Right lobe of liver (tissue), 6 donors: ENCODE data around the gene OSBPL10. TPM values are rescaled to one million over a fixed set of nuclear protein-coding genes. Genes with fewer than 3 reads are reported as not detected.

Experiments used
- ATAC-seq, 4 donors: fragments of 200-7000 bp; cut with Tn5 transposase; one replicate each; pipeline ENCODE4 v1.9.1; 2020; ENCODE audit warnings: mild to moderate bottlenecking in 4 of 4, moderate library complexity in 4 of 4
- DNase-seq, 3 donors: peaks; one replicate each; pipeline ENCODE4 v3.0.0-alpha.2; 2020
- H3K27ac ChIP-seq, 3 donors: fragments of 200-600 bp; one replicate each; pipeline ENCODE4 v1.8.0; 2022
- H3K27me3 ChIP-seq, 2 donors: fragments of 200-600 bp; one replicate each; pipeline ENCODE4 v1.8.0; 2022
- H3K36me3 ChIP-seq, 4 donors: fragments of 200-600 bp; sonication (generic) in 1 of 4; one replicate each; pipeline versions ENCODE4 v1.5.1 to v1.8.0; 2017 to 2022; ENCODE audit warnings: control low read depth in 1 of 4
- H3K4me1 ChIP-seq, 4 donors: fragments of 200-600 bp; sonication (generic) in 1 of 4; one replicate each; pipeline versions ENCODE4 v1.5.1 to v1.8.0; 2017 to 2022; ENCODE audit warnings: control low read depth in 1 of 4
- H3K4me3 ChIP-seq, 3 donors: fragments of 200-600 bp; one replicate each; pipeline ENCODE4 v1.8.0; 2022
- H3K9me3 ChIP-seq, 4 donors: fragments of 200-600 bp; sonication (generic) in 1 of 4; one replicate each; pipeline versions ENCODE4 v1.5.1 to v1.8.0; 2017 to 2022; ENCODE audit warnings: control low read depth in 1 of 4
- POLR2A ChIP-seq: fragments of 450-650 bp; IDR thresholded peaks from one replicate; pipeline ENCODE4 v1.6.1; 2017; ENCODE audit warnings: antibody characterized with exemption, mild to moderate bottlenecking
- WGBS: methylation state at CpG from one replicate; pipeline ENCODE4 v1.1.6; 2018; ENCODE audit warnings: low coverage, low lambda C conversion rate; ENCODE audit not compliant: insufficient coverage; ENCODE audit errors: missing lambda C conversion rate; 5-methylcytosine and 5-hydroxymethylcytosine counted together
- intact Hi-C, 2 donors: fragments of 100-400 bp; cut with DNase I; formaldehyde crosslinking; loops; one replicate each; pipeline versions ENCODE4 v1.11.2 to v1.14.1; 2022
- total RNA-seq, 6 experiments: library from RNA; depleted of rRNA in 2 of 6; stranded (reverse); fragments of >200 nt in 2 of 6; fragmentation: NEBNext Ultra II Directional in 3 of 6; extraction: Animal tissue kit (Norgen Biotek cat#: 25700) in 3 of 6; gene quantifications; one replicate each; pipeline versions ENCODE4 v1.1.0 to v1.2.4, GENCODE V29; 2016 to 2023
- TF ChIP-seq, protein P1 (sequence below), 4 donors: fragments of 200-600 bp in 3 of 4; fragments of 450-650 bp in 1 of 4; IDR thresholded peaks; one replicate each; pipeline versions ENCODE4 v1.5.1 to v1.8.0; 2016 to 2022; ENCODE audit warnings: antibody characterized with exemption in 4 of 4, mild to moderate bottlenecking in 2 of 4
- donor health status: DM: no; HTN: yes; CAD: no.
- donor health status: DM: no; HTN: no; CAD: no.
- donor health status: DM: no; HTN: no; CAD: no.
- donor health status: DM: no; HTN: yes; CAD: no.
- donor health status: DM: no; HTN: yes; CAD: no.

Gene OSBPL10
- total RNA-seq, 6 experiments from 2014 or later, result 2.2 to 13.0 (median 3.7) TPM

GRCh38 chr3:31777092-31777491 is 204.0 kb downstream of the OSBPL10 start:
- DNase-seq, result no peak
- ATAC-seq, result no peak
- Histone ChIP-seq H3K27ac (no peak overlapping the region), H3K36me3 (no peaks in the 10 kb centered on the region), H3K4me3 (no peak overlapping the region), H3K4me1 (no peaks in the 10 kb centered on the region), H3K27me3 (no peaks in the 10 kb centered on the region), H3K9me3 (no peaks in the 10 kb centered on the region)
- TF ChIP-seq, protein P1, sequence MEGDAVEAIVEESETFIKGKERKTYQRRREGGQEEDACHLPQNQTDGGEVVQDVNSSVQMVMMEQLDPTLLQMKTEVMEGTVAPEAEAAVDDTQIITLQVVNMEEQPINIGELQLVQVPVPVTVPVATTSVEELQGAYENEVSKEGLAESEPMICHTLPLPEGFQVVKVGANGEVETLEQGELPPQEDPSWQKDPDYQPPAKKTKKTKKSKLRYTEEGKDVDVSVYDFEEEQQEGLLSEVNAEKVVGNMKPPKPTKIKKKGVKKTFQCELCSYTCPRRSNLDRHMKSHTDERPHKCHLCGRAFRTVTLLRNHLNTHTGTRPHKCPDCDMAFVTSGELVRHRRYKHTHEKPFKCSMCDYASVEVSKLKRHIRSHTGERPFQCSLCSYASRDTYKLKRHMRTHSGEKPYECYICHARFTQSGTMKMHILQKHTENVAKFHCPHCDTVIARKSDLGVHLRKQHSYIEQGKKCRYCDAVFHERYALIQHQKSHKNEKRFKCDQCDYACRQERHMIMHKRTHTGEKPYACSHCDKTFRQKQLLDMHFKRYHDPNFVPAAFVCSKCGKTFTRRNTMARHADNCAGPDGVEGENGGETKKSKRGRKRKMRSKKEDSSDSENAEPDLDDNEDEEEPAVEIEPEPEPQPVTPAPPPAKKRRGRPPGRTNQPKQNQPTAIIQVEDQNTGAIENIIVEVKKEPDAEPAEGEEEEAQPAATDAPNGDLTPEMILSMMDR (IDR thresholded peaks at IDR 0.05), result no peak
- no peak for TF ChIP-seq POLR2A
- 92% methylated on average over 1 of the region's 1 CpG for WGBS
- intact Hi-C loops, result no loop called here

- 57% methylated on average over 4 of the region's 4 CpGs for WGBS
- intact Hi-C loops, result no loop called here
- ATAC-seq (no peak), DNase-seq (no peak)
- TF ChIP-seq POLR2A, result no peak
- TF ChIP-seq, protein P1 (IDR thresholded peaks at IDR 0.05), result no peak
- no peaks in the 10 kb centered on the region for H3K9me3 ChIP-seq
- H3K27ac ChIP-seq, result no peak overlapping the region
- H3K36me3 ChIP-seq, result no peaks in the 10 kb centered on the region
- no peak overlapping the region for H3K4me3 ChIP-seq
- H3K27me3 ChIP-seq, result no peaks in the 10 kb centered on the region
- H3K4me1 ChIP-seq, result no peaks in the 10 kb centered on the region
Observed at GRCh38 chr3:31776016-31776415, 205.0 kb downstream of the OSBPL10 start.

- H3K9me3 ChIP-seq, result no peaks in the 10 kb centered on the region
- H3K36me3 ChIP-seq, result no peaks in the 10 kb centered on the region
- WGBS, result 77% methylated on average over 3 of the region's 4 CpGs
- H3K4me1 ChIP-seq, result no peaks in the 10 kb centered on the region
- intact Hi-C loops, result no loop called here
- no peaks in the 10 kb centered on the region for H3K27me3 ChIP-seq
- no peak overlapping the region for H3K4me3 ChIP-seq
- DNase-seq (no peak), ATAC-seq (no peak)
- TF ChIP-seq, protein P1 (IDR thresholded peaks at IDR 0.05), result no peak
- TF ChIP-seq POLR2A, result no peak
- no peak overlapping the region for H3K27ac ChIP-seq
Observed at GRCh38 chr3:31775383-31775782, 205.7 kb downstream of the OSBPL10 start.

DNA sequence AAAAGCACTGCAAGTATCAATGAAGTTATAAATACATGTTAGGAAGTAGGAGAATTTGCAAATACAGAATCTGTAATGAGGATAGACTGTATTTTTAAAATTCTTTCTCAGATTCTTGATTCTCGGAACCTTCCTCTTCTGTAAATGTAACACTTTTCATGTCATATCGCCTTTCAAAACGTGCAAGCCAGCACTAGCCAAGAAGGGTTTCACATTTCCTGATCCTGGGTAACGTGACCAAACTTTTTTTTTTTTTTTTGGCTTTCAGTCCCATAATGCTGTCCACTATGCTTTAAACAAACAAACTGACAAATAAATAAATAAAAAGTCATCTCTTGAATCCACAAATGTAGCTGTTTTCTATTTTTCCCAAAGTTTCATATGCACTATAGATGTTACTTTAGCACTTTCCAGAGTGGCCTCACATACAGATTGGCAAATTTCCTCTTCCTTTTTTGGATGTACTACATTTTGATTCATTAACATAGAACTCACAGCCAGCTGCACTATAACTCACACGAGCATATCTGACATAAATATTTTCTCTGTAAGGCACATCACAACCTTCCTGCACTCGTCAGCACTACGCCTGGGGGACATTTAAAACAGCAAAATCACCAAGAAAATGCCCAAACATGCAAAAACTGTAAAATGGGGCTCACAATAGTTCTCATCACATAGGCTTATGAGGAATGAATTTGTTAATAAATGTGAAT is 208.1 kb downstream of the OSBPL10 start:
- no peak for ATAC-seq
- DNase-seq, result no peak
- no peak overlapping the region for H3K27ac ChIP-seq
- no peak overlapping the region for H3K4me3 ChIP-seq
- WGBS, result 52% methylated on average over 7 of the region's 7 CpGs
- TF ChIP-seq, protein P1 (IDR thresholded peaks at IDR 0.05), result no peak
- TF ChIP-seq POLR2A, result no peak
- H3K27me3 ChIP-seq, result no peaks in the 10 kb centered on the region
- no peaks in the 10 kb centered on the region for H3K4me1 ChIP-seq
- H3K9me3 ChIP-seq, result no peaks in the 10 kb centered on the region
- no peaks in the 10 kb centered on the region for H3K36me3 ChIP-seq
- intact Hi-C loops, result no loop called here
